H9 (cell line): ENCODE data around the gene SETD3. TPM values are rescaled to one million over a fixed set of nuclear protein-coding genes. Genes with fewer than 3 reads are reported as not detected.

Source experiments
- DNase-seq: peaks from one replicate; pipeline ENCODE4 v3.0.0-alpha.2; 2017
- H2AFZ ChIP-seq: one replicate; pipeline ENCODE4 v1.6.1; 2013; ENCODE audit warnings: mild to moderate bottlenecking, low read length, control low read depth, moderate library complexity
- H2AK5ac ChIP-seq: 2 replicates; pipeline ENCODE4 v1.6.1; 2013; ENCODE audit warnings: low read length, control low read depth, mixed read lengths; ENCODE audit not compliant: insufficient read length
- H2BK120ac ChIP-seq: one replicate; pipeline ENCODE4 v1.6.1; 2013; ENCODE audit warnings: low read depth, mild to moderate bottlenecking, low read length, control low read depth, inconsistent platforms; ENCODE audit not compliant: poor library complexity, severe bottlenecking
- H2BK12ac ChIP-seq: 2 replicates; pipeline ENCODE4 v1.6.1; 2013; ENCODE audit warnings: low read length, control low read depth, mixed read lengths, low read depth; ENCODE audit not compliant: insufficient read length
- H2BK15ac ChIP-seq: 2 replicates; pipeline ENCODE4 v1.6.1; 2013; ENCODE audit warnings: low read depth, low read length, control low read depth
- H2BK20ac ChIP-seq: one replicate; pipeline ENCODE4 v1.6.1; 2013; ENCODE audit warnings: low read depth, mild to moderate bottlenecking, low read length, control low read depth, inconsistent platforms; ENCODE audit not compliant: poor library complexity, severe bottlenecking
- H2BK5ac ChIP-seq: 2 replicates; pipeline ENCODE4 v1.6.1; 2013; ENCODE audit warnings: low read length, control low read depth, mixed read lengths; ENCODE audit not compliant: insufficient read length
- H3K14ac ChIP-seq: 2 replicates; pipeline ENCODE4 v1.6.1; 2013; ENCODE audit warnings: low read length, control low read depth; ENCODE audit not compliant: insufficient read depth
- H3K18ac ChIP-seq: 2 replicates; pipeline ENCODE4 v1.6.1; 2013; ENCODE audit warnings: low read depth, mild to moderate bottlenecking, mixed read lengths, low read length, control low read depth; ENCODE audit not compliant: insufficient read length
- H3K23ac ChIP-seq: 2 replicates; pipeline ENCODE4 v1.6.1; 2013; ENCODE audit warnings: low read length, control low read depth, mixed read lengths, low read depth; ENCODE audit not compliant: insufficient read length
- H3K23me2 ChIP-seq: 2 replicates; pipeline ENCODE4 v1.6.1; 2013; ENCODE audit warnings: low read depth, mild to moderate bottlenecking, mixed read lengths, low read length, control low read depth; ENCODE audit not compliant: insufficient read length, poor library complexity, severe bottlenecking
- H3K27ac ChIP-seq: 2 replicates; pipeline ENCODE4 v1.5.1; 2013; ENCODE audit warnings: low read length, control low read depth, mixed read lengths, low read depth; ENCODE audit not compliant: insufficient read length
- H3K27me3 ChIP-seq: 2 replicates; pipeline ENCODE4 v1.6.1; 2013; ENCODE audit warnings: low read length, control low read depth, inconsistent platforms; ENCODE audit not compliant: insufficient read depth
- H3K4ac ChIP-seq: 2 replicates; pipeline ENCODE4 v1.6.1; 2013; ENCODE audit warnings: low read depth, mild to moderate bottlenecking, control low read depth, inconsistent platforms, low read length, moderate library complexity
- H3K4me1 ChIP-seq: 2 replicates; pipeline ENCODE4 v1.6.1; 2013; ENCODE audit warnings: low read length, control low read depth, inconsistent platforms; ENCODE audit not compliant: insufficient read depth
- H3K4me2 ChIP-seq: 2 replicates; pipeline ENCODE4 v1.6.1; 2013; ENCODE audit warnings: low read length, control low read depth, mixed read lengths; ENCODE audit not compliant: insufficient read length, insufficient read depth
- H3K56ac ChIP-seq: 2 replicates; pipeline ENCODE4 v1.6.1; 2013; ENCODE audit warnings: low read depth, mild to moderate bottlenecking, mixed read lengths, low read length, control low read depth; ENCODE audit not compliant: insufficient read length
- H3K79me1 ChIP-seq: 2 replicates; pipeline ENCODE4 v1.6.1; 2013; ENCODE audit warnings: low read depth, mild to moderate bottlenecking, moderate library complexity, low read length, control low read depth, inconsistent platforms; ENCODE audit not compliant: insufficient read depth, poor library complexity, severe bottlenecking
- H3K79me2 ChIP-seq: 2 replicates; pipeline ENCODE4 v1.6.1; 2013; ENCODE audit warnings: low read length, control low read depth, inconsistent platforms; ENCODE audit not compliant: insufficient read depth
- H3K9ac ChIP-seq: 2 replicates; pipeline ENCODE4 v1.6.1; 2013; ENCODE audit warnings: low read length, control low read depth, mixed read lengths; ENCODE audit not compliant: insufficient read length; ENCODE audit errors: extremely low read depth
- H3K9me3 ChIP-seq: one replicate; pipeline ENCODE4 v1.6.1; 2013; ENCODE audit warnings: low read depth, low read length, inconsistent platforms; ENCODE audit not compliant: control insufficient read depth
- H3T11ph ChIP-seq: one replicate; pipeline ENCODE4 v1.6.1; 2013; ENCODE audit warnings: mild to moderate bottlenecking, low read length, control low read depth, inconsistent platforms
- H4K20me1 ChIP-seq: one replicate; pipeline ENCODE4 v1.6.1; 2013; ENCODE audit not compliant: control insufficient read depth, insufficient read length, insufficient read depth
- H4K5ac ChIP-seq: 2 replicates; pipeline ENCODE4 v1.6.1; 2013; ENCODE audit warnings: low read depth, mild to moderate bottlenecking, mixed read lengths, low read length, control low read depth; ENCODE audit not compliant: insufficient read length
- H4K8ac ChIP-seq: replicated peaks from 2 replicates; pipeline ENCODE4 v1.6.1; 2013; ENCODE audit warnings: low read length, control low read depth, mixed read lengths, low read depth; ENCODE audit not compliant: insufficient read length
- H4K91ac ChIP-seq: 2 replicates; pipeline ENCODE4 v1.6.1; 2013; ENCODE audit warnings: low read depth, mild to moderate bottlenecking, moderate library complexity, mixed read lengths, low read length, control low read depth; ENCODE audit not compliant: insufficient read length
- H3K27ac Mint-ChIP-seq, 3 experiments: 2 replicates in 2 of 3; 3 replicates in 1 of 3; pipeline ENCODE4 v1.8.0; 2020 to 2021; ENCODE audit warnings: mixed read lengths in 3 of 3, mild to moderate bottlenecking in 1 of 3, moderate library complexity in 1 of 3
- H3K27me3 Mint-ChIP-seq: 2 replicates; pipeline ENCODE4 v1.8.0; 2021; ENCODE audit warnings: low read depth, mild to moderate bottlenecking, moderate library complexity, mixed read lengths
- H3K36me3 Mint-ChIP-seq, 3 experiments: 2 replicates in 2 of 3; 3 replicates in 1 of 3; pipeline ENCODE4 v1.8.0; 2020 to 2021; ENCODE audit warnings: low read depth in 3 of 3, mixed read lengths in 3 of 3; ENCODE audit not compliant: insufficient read depth in 1 of 3
- H3K4me1 Mint-ChIP-seq, 2 experiments: 2 replicates each; pipeline ENCODE4 v1.8.0; 2020; ENCODE audit warnings: mixed read lengths in 2 of 2
- H3K4me3 Mint-ChIP-seq, 2 experiments: 2 replicates in 1 of 2; 3 replicates in 1 of 2; pipeline ENCODE4 v1.8.0; 2020 to 2021; ENCODE audit warnings: mild to moderate bottlenecking in 2 of 2, mixed read lengths in 2 of 2, moderate library complexity in 1 of 2
- H3K9me3 Mint-ChIP-seq, 2 experiments: 2 replicates in 1 of 2; 3 replicates in 1 of 2; pipeline ENCODE4 v1.8.0; 2020; ENCODE audit warnings: mild to moderate bottlenecking in 2 of 2, mixed read lengths in 2 of 2, moderate library complexity in 1 of 2
- WGBS: extraction: QIAGEN DNeasy Blood & Tissue Kit; methylation state at CpG from one replicate; pipeline ENCODE4 v1.1.7; 2013; ENCODE audit warnings: missing lambda C conversion rate, low lambda C conversion rate, mixed read lengths; ENCODE audit not compliant: insufficient read length; ENCODE audit errors: extremely low coverage; 5-methylcytosine and 5-hydroxymethylcytosine counted together
- total RNA-seq: library from RNA; stranded (reverse); gene quantifications from 2 replicates; pipeline ENCODE4 v1.2.1, GENCODE V29; 2021
- TF ChIP-seq, protein P1 (sequence below): fragments of 200-600 bp; sonication (generic); conservative IDR thresholded peaks from 3 replicates; pipeline ENCODE4 v1.8.0; 2021; ENCODE audit warnings: antibody characterized with exemption, mild to moderate bottlenecking

SETD3 gene
- total RNA-seq, 1 experiment from 2014 or later, result 56.7 TPM

DNA sequence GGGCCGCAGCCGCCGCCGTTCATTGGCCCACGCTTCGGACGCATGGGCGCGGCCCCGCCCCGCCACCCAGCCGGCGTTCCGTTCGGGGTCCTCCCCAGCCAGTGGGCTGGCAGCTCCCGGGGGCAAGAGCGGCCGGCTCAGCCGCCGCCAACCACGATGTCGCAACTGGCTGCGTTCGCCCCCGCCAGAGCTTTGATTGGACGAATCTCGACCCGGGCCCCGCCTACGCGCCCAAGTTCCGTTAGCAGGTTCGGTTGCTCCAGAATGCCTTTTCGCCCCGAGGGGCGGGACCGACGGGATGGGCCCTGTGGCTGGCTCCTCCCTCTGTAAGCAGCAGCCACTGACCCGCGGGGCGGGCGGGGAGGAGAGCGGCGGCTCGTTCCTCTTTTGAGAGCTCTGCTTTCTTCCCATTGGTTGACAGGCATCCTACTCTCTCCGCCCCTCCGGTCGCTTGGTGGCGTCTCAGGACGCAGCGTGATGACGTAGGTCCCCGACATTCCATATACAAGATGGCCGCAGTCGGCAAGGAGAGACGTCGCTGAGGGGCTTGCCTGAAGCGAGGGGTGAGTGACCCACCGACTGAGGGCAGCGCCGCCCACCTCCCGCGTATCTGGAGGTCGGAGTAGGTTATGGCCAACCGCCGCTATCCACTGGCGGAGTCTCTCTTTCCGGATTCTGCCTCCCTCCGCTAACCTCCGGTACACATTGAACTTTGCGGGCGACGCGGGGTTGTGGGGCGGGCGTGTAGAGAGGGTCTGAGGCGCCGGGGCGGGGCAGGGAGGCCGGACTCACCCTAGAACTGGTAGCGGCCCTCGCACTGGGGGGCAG, 472 bp upstream of the SETD3 start, which contains the start of gene CCNK:
Gene CCNK (plus strand): TSS at position 493 of the 828 bp plus-strand sequence. CDS start 11,269 bp downstream, outside the sequence.
- Histone ChIP-seq H2BK5ac (no peak within 1 kb of the TSS), H3T11ph (no peak within 1 kb of the TSS), H2BK15ac (no peak within 1 kb of the TSS), H2BK120ac (no peak within 1 kb of the TSS), H3K4ac (no peak within 1 kb of the TSS; the same call in 1 of the 2 replicates), H2AK5ac (no peak within 1 kb of the TSS), H2AFZ (no peak within 1 kb of the TSS), H4K91ac (no peak within 1 kb of the TSS), H3K79me2 (peaks cover 49% of the 10 kb centered on the region; the same call in 1 of the 2 replicates), H3K56ac (no peak within 1 kb of the TSS), H3K14ac (peak within 1 kb of the TSS; percentile 95), H3K18ac (peak within 1 kb of the TSS; percentile 93), H3K79me1 (peaks cover 9% of the 10 kb centered on the region), H2BK20ac (no peak within 1 kb of the TSS), H3K9me3 (no peaks in the 10 kb centered on the region), H4K20me1 (no peaks in the 10 kb centered on the region), H3K23ac (no peak within 1 kb of the TSS), H3K9ac (peak within 1 kb of the TSS; percentile 95), H3K4me1 (0 out of 2 replicates have a peak, but pooled peaks cover 2% of the 10 kb centered on the region), H3K23me2 (peaks cover 11% of the 10 kb centered on the region), H3K27ac (peak within 1 kb of the TSS; percentile 48), H4K8ac (no peak within 1 kb of the TSS), H3K27me3 (no peaks in the 10 kb centered on the region), H4K5ac (no peak within 1 kb of the TSS), H3K4me2 (peak within 1 kb of the TSS; percentile 99), H2BK12ac (no peak within 1 kb of the TSS)
- TF ChIP-seq, protein P1, sequence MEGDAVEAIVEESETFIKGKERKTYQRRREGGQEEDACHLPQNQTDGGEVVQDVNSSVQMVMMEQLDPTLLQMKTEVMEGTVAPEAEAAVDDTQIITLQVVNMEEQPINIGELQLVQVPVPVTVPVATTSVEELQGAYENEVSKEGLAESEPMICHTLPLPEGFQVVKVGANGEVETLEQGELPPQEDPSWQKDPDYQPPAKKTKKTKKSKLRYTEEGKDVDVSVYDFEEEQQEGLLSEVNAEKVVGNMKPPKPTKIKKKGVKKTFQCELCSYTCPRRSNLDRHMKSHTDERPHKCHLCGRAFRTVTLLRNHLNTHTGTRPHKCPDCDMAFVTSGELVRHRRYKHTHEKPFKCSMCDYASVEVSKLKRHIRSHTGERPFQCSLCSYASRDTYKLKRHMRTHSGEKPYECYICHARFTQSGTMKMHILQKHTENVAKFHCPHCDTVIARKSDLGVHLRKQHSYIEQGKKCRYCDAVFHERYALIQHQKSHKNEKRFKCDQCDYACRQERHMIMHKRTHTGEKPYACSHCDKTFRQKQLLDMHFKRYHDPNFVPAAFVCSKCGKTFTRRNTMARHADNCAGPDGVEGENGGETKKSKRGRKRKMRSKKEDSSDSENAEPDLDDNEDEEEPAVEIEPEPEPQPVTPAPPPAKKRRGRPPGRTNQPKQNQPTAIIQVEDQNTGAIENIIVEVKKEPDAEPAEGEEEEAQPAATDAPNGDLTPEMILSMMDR, result no peak
- no peaks in the 10 kb centered on the region for H3K9me3 Mint-ChIP-seq
- peaks cover 17 to 25% of the 10 kb centered on the region in 2 experiments for H3K4me1 Mint-ChIP-seq
- H3K27ac Mint-ChIP-seq, result peak within 1 kb of the TSS; percentile 96 to 99 (median 98)
- WGBS, result no CpG with 5 or more reads among the region's 82 CpGs
- H3K27me3 Mint-ChIP-seq, result no peaks in the 10 kb centered on the region
- peak within 1 kb of the TSS; percentile 93 to 98 for H3K4me3 Mint-ChIP-seq
- peak; percentile 100 for DNase-seq
- H3K36me3 Mint-ChIP-seq, result no peaks in the 10 kb centered on the region
